ENCODE data around the gene FEZF2.

The FEZF2 gene

DNA sequence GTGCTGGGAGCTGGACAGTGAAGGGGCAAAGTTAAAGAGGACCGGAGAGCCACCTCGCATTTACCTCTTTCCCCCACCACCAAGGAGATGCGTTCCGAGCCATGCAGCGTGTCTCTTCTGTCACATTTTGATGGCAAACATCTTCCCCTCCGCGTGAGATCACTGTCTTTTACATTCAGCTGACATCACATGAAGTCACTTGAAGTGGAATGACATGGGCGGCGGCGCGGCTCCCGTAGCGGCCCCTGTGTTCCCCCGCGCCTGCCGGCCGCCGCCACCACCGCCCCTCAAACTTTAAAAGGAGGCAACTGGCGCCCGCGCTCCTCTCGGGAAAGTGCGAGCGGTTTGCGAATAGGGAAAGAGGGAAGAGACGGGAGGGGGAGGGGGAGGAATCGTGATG lies at the start of gene FEZF2:
Gene FEZF2, minus strand, starts transcription at position 336 of the 400 bp plus-strand sequence. CDS start 682 bp downstream, outside the sequence.
- no peak for DNase-seq

DNA sequence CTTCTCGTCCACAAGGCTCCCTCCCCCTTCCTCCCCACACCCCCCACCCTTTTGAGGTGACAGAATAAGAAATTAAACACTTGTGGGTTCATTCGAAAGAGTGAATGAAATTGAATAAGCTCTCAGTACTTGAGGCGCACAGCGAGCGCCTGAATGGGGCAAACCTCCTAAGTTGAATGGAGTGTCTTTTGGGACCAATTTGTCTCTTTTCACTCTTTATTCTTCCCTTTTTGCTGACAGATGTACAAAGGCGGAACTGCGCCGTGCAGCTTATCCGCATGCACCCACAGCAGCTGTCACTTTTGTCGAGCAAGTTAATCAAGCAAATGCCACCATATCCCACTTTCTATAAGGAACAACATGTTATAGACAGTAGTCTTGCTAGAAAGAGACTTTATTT lies 47.9 kb upstream of the FEZF2 start:
- no peak for DNase-seq

DNA sequence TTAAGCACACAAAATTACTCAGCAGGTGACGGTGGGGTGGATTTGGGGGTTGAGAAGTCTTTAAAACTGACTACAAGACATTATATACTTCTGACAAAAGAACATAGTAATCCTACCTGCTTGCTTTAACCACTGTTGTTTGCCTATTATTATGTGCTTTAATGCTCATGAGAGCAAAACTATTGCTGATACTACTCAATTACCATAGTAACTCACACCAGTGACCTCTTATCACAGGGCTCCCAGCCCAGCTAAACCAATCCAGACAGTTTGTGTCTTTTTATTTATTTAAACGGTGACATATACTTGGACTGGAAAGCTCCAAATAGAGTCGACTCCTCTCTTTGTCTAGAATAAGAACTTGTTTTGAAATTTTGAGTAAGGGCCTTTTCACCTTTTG lies 42.8 kb upstream of the FEZF2 start:
- DNase-seq, result no peak

DNA sequence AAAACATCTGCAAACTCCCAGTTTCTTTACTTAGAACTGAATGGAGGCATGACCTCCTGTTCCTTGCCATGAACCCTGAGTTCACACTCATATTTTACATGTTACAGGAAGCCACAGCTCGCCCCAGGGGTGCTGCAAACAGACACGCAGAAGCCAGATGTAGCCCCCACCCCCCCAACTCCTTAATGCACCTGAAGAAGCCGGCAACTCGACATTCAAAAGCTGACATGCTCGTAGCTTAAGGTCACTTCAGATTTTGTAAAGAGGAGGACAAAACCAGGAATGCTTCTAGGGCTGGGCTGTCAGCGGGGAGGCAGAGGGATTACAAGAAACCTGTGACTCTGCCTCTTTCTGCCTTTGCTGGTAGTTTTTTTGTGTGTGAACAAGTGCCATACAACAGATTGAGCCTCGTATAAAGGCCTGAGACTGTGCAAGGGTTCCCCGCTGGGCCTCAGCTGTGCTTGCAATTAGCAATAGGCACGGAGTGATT lies 42.0 kb upstream of the FEZF2 start:
- no peak for DNase-seq

DNA sequence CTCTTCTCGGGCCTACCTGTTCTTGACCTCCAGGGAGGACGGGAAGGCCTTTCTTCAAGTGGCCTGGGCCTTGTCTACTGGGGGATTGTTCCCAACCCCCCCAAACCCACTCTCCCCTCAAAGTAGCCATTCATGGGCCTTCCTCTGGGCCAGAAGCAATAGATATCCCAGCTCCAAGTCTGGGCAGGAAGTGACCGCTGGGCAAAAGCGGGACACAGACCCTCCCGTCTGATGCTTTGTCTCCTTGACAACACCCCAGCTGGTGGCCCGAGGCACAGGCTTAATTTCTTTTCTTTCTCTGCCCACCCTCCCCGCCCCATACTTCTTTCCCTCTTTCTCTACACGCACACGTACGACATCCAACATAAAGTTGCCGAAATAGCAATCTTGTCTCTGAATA lies 41.4 kb upstream of the FEZF2 start:
- DNase-seq, result no peak

DNA sequence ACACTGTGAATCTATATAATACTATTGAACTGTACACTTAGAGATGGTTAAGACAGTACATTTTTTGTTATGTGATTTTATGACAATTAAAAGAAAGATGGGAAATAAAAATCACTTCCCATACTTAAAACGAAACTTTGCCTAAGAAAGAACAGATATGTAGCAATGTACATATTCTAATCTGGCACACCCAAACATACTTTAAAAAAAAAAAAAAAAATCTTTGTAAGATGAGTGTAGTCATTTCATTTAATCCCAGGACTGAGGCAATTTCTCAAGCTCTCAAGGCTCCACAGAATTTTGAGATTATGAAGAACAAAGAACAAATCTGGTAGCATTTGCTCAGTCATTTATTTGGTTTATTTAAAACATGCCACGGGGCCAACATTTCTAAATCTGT lies 40.3 kb upstream of the FEZF2 start:
- DNase-seq, result no peak

DNA sequence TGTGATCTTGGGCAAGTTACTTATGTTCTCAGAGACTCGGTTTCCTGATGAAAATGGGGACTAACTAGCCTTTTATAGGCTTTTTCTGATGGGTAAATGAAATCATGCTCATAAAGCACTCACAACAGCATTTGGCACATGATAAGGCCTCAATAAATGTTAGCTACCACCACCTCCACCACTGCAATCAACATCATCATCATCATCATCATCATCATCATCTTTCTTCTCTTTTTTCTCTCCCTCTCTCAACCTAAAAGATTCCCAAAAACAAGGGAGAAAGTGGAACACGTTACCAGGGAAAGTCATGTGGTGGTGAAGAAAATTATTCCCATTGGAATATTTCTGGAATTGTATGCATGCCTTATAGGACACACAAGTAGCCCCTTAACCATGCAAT lies 33.6 kb upstream of the FEZF2 start:
- no peak for DNase-seq

DNA sequence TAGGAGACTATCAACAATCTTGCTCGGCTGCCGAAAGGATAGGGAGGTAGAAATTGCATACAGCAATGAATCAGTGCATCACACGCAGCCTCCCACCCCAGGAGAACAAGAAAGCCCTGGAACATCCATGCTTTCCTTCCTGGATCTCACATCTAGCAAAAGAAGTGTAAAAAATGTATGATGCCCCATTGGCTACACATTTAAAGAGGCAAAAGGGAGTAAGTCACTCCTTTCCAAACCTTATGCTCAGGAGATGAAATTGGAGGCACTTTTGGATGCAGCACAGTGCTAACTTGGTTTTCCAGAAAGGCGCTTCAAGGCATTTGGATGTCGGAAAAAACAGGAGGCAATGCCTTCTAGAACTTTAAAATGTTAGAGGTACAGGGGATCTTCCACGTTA lies 32.2 kb upstream of the FEZF2 start:
- DNase-seq, result no peak

DNA sequence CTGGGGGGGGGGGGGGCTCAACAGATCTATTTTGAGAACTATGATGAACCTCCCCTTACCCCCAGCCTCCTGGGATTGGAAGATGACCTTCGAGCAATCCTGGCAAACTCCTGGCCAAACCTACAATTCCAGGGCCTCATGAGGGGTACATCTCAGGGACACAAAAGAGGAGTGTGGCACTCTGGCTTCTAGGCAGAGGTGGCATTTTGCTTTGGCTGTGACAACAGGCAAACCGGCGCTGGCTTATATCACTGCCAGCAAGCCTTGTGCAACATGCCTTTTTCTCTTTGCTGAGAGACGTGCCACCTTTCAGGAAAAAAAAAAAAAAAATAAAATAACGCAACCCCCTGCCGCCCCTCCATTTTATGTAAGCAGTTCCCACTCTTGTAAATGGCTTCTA lies 31.8 kb upstream of the FEZF2 start:
- DNase-seq, result no peak

DNA sequence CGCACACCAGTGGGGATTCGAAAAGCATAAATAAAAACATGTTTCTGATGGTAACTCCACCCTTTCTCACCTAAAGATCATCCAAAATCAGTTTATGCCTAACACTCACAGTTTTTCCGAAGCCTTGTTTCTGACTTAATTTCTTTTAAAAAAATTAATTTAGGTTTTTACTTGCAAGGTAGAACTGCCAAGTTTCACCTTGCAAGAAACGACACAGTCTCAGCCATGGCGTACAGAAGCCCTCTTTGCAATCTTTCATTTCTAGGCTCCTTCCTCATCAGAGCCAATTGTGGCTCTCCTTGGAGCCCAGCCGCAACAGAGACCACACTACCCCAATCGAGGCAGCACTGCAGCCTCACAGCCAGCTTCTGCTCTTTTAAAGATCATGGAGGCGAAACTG lies 31.0 kb upstream of the FEZF2 start:
- DNase-seq, result no peak

DNA sequence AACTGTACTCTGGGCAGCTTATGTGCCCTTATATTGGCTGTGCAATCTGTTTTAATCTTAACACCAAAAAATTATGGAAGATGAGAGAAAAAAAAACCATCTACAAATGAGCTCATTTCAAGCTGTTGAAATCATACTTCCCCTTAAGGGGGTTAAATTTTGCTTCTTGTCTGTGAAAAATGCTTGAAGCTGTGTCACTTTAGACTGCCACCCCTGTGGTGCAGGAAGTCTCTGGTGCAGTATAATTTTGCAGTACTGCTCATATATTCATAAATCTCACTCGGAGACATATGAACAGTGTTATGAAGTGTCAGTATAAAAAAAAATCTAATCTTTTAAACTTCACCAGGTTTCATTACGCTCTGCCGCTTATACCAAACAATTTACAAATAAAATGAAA lies 30.4 kb upstream of the FEZF2 start:
- no peak for DNase-seq

DNA sequence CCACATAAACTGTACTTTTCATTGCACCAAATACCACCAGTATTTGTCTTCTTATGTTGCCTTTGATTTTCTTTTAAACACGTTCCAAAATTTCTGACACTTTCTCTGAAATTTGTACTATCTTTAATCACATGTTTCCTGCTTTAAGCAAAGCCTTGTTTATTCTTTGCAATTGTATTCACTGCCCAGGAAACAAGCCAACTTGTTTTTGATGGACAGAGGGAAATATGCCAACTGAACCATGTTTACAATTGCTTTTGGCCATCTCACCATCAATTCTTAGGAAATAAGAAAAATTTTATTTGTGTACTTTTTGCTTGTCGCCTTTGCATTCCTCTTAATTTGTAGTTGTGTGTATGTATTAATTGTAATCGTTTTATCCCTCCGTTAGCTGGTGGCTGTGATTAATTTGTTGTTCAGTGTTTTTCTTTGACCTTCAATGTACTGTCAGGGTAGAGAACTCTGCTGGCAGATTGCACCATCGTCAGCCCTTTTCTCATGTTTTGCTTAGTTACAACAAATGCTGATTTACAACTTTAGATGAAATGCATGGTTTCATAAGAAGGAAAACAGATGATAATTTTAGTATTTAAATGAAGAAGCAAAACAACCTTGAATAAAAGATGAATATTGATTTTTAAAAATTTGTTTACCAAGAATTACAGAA lies 19.4 kb upstream of the FEZF2 start:
- no peak for DNase-seq

DNA sequence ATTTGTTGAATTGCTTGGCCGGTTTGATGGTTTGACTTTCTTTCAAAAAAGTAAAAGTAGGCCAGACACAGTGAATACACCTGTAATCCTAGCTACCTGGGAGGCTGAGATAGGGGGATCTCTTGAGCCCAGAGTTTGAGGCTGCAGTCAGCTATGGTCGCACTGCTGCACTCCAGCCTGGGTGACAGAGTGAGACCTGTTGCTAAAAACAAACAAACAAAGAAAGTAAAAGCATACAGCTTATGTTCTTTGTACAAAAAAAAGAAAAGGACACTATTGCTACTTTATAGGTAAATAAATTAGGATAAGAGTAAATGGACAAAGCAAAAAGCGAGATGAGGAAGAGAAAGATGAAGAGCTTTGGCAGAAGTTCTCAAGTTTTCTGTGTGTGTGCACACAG lies 13.9 kb upstream of the FEZF2 start:
- no peak for DNase-seq

DNA sequence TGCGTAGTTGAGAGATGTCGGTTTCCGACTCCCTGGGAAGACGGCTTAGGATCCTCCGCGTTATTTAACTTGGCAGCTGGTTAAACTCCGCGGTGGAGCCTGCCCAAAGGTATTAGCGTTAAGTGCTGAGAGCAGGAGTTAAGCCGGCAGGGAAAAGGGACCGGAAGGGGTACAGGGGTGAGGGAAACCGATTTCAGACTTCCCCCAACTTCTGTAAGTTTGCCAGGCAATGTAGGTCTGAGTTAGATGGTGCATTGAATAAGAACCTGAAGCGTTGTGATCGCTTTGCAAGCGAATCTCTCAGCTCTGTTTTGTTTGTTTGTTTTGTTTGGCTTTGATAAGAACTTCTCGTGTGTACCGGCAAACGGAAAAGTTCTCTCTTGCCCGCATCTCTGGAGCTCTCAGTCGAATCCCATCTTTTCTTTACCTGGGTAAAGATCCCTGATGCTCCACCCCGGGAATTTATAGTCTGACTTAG lies 6.0 kb upstream of the FEZF2 start:
- DNase-seq, result no peak

DNA sequence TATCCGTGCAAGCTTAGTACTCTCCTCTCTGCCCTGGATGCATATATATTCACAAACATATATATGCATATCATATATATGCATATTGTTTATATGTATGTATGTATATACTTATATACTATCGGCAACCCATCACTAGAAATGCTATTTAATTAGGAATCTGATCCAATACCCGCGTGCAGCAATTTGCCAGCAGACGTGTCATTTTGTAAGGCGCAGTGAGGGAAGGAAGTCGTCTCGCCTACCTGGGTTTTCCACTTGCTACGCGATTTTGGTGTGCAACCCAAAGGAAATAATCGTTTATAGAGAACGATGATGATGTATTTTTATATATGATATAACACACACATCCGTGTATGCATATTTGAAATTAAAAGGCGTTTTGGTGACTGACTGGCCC lies 5.6 kb upstream of the FEZF2 start:
- DNase-seq, result no peak

DNA sequence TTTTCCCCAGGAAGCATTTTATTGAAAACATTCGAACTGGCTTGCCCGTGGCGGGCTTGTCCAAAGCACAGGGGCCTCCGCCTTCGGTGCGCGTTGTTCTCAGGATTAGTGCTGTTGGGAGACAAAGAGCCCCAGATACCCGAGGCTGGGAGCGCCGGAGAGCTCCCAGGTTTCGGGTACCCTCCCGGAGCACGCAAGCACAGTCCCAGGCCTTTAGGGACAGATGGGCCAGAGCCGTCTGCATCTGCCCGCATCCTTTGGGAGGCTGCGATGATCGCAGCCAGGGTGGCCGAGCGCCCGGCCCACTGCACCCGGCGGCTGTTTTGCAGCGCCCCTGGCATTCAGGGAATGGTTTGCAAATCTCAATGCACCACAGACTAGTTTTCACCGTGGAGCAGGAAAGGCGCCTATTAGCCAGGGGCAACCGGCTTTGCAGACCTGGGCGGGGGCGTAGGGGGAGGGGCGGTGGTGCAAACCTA lies 5.0 kb upstream of the FEZF2 start:
- no peak for DNase-seq

DNA sequence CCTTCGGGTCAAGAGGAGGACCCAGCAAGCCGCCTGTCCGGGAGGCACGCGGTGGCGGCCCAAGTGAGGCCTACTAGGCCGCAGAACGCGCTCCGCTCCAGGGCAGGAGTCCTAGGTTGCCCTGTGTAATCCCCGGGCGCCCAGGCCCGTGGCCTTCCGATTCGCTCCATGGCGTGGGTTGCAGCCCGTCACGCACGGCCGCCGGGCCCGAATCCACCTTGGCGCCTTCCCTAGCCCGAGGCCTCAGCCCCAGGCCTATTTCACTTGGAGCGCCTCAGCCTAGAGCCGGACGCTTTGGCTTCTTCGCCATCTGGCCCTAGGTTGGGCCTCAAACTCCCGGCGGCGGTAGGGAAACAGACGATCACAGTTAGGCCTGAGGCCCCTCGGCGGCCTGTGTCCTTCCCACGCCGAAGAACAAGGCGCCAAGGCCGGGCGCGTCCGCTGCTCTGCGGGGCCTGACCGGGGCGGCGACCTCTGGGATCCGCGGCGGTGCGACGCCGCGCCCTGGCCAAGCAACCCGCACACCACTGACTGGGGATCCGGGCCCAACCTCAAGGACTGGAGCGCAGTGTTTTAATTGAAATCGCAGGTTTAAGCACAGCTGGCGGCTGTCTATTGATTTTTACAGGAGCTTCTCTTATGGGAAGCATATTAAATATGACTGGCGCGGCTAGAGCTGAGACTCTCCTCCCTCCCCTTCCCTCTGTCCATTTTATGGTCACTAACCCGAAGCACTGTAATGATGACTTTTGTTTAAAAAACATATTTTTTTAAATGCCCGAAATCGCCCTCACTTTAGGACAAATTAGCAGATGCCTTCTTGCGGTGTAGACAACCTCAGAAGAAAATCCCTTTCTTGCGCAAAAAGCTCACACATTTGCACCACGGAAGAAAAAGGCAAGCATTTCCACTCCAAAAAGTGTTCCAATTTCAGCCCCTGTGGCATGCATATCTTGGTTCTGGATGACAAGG lies 3.8 kb upstream of the FEZF2 start:
- DNase-seq, result no peak

DNA sequence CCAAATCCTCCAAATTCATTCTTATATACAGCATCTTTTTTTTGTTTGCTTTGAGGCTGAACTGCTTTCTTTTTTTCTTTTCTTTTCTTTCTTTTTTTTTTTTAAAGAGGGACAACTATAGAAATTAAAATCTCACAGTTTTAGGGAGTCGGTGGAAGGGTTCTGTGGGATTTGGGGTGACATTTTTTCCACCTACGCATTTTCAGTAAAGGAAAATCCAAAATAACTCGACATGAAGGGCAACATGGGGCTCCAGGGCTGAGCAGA lies 3.0 kb upstream of the FEZF2 start:
- no peak for DNase-seq

DNA sequence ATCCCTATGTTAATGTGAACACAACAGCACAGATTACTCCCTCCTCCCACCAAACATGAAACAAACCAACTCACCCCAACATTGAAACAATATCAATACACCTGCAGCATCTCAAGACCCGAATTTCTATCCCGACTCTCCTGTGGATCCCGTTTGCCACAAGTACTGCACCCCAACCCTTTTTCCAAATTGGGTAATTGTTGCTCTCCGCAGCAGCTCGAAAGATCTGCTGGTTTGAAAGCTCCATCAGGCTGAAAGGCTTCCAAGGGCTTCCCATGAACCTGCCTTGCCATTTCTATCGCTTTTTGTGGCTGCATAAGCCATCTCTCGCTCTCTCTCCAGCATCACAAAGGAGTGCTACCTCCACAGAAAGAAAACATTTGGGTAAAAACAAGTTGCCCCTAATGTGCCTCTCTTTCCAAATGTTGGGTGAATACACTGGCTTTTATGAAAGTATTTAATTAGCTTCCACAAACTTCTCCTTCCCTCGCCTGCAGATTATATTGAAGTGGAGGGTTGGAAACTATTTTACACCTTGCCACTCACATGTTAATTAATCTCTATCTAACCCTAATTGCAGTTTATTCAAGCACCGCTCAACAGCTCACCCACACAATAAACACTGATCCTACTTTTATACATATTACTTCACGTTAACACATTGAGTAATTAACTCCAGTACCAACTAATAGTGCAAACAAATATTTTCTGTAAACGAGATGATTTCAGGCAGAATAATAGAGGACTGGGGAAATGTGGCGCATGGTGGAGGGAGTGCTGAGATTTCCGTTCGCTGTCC lies 2.5 kb upstream of the FEZF2 start:
- DNase-seq, result no peak

DNA sequence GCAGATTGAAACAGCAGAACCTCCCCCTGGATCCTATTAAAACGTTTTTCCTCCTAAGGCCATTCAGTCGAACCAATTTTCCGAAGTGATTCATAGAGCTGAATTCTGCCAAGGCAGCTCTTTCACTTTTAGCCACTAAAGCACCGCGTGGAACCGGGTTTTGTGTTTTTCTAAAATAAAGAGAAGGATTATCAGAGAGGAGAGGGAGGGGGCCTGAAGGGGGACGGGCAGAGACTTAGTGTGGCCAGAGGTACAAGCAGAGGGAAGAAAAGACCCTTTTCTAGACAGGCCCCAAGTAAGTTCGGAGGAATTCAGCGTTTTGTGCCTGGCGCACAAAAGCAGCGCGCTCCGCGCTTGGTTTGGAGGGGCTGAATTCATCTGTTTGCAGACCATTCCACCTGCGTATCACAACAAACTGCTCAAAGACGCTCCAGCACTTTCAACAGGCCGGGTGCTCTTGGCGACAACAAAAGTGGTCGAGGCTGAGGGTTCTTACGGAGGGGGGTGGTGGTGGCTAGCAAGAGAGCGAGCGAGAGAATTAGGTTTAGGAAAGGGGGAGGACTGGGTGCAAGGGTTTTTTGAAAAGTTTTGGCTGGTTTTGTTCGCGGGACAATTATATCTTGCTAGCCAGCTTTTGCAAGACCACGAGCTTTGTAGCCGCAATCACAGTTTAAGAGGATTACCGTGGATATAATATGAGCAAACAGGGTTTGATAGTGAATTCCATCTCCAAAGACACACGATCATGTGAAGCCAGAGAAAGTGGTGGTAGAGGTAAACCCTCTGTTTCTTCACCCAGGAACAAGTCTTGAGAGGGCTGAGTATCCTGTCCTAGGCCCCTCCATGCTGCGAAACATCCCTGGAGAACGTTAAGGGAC lies 1.2 kb upstream of the FEZF2 start:
- no peak for DNase-seq

DNA sequence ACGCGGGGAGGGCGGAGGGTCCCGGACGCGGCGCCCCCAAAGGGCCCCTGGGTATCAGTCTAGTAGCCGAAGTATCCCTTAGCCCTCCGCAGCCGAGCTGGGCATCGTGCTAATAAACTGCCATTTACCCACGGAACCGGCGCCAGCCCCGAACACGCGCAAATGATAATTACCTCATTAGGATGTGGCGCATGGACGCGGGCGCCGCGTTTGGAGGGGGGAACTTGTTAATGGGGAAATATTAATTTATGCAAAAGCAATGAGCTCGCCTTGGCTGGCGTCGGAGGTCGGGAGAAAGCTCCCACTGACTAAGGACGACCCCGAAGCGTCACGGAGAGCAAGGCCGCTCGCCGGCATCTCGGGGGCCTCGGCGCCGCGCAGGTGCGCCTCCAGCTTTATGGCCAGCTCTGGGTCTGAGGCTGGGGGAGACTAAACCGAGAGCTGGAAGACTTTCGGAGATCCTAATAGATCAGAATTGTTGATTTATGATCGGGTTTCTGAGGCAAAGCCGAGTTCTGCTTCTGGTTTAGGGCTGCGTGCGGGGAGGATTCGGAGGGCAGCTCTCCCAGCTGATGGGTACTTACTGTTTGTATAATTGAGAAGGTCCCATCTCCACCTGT lies 474 bp upstream of the FEZF2 start:
- DNase-seq, result no peak

DNA sequence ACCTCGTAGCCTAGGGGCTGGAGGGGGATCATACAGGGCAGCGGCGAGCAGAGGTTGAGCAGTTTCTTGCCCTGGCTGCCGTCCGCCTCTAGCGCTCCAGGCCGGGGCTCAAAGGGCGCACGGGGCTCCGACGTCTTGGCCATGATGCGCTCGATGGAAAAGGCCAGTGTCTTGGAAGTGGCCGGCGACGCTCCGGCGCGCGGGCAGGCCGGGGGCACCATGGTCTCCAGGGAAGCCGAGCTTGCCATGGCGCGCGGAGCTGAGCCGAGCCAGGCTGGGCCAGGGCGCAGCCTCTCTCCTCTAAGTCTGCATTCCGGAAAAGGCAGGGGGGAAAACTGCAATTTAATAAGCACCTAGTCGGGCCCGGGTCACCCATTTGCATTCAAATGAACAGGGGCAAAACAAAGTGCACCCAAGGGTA lies 719 bp downstream of the FEZF2 start:
- DNase-seq, result no peak

All from left hindlimb (tissue), 1 donor.